Mucosa of descending colon (tissue), 3 donors: Measurements from ENCODE around the gene SMIM35. TPM values are rescaled to one million over a fixed set of nuclear protein-coding genes. Genes with fewer than 3 reads are reported as not detected.
A peak's percentile ranks its signal among the peaks of the same experiment; 100 is the strongest.

ENCODE experiments used
- ATAC-seq: fragments of 200-7000 bp; cut with Tn5 transposase; one replicate; pipeline ENCODE4 v1.9.1; 2020; ENCODE audit warnings: mild to moderate bottlenecking, moderate library complexity
- DNase-seq, 3 donors: peaks; one replicate each; pipeline ENCODE4 v3.0.0-alpha.2; 2020
- H3K36me3 ChIP-seq: fragments of 200-600 bp; one replicate; pipeline ENCODE4 v1.8.0; 2021; ENCODE audit warnings: low read depth, mild to moderate bottlenecking
- H3K4me1 ChIP-seq: fragments of 200-600 bp; one replicate; pipeline ENCODE4 v1.8.0; 2021; ENCODE audit warnings: low read depth, mild to moderate bottlenecking
- H3K4me3 ChIP-seq: fragments of 200-600 bp; one replicate; pipeline ENCODE4 v1.8.0; 2021; ENCODE audit warnings: mild to moderate bottlenecking
- H3K9me3 ChIP-seq: fragments of 200-600 bp; one replicate; pipeline ENCODE4 v1.8.0; 2021; ENCODE audit warnings: mild to moderate bottlenecking
- intact Hi-C, 2 donors: fragments of 100-400 bp; cut with DNase I in 1 of 2; cut with micrococcal nuclease in 1 of 2; formaldehyde crosslinking; loops; one replicate each; pipeline versions ENCODE4 v1.11.0 to v1.11.1; 2022; cut with DNase I, micrococcal nuclease
- total RNA-seq, 3 donors: library from RNA; stranded (reverse); fragmentation: NEBNext Ultra II Directional in 2 of 3; extraction: Animal tissue kit (Norgen Biotek cat#: 25700) in 2 of 3; gene quantifications; one replicate each; pipeline versions ENCODE4 v1.2.1 to v1.2.4, GENCODE V29; 2021 to 2023
- TF ChIP-seq, protein P1 (sequence below): fragments of 200-600 bp; IDR thresholded peaks from one replicate; pipeline ENCODE4 v1.8.0; 2022; ENCODE audit warnings: antibody characterized with exemption, mild to moderate bottlenecking
- donor health status: DM: no; HTN: no; CAD: no; lungs with moderate emphysema.
- donor health status: DM: no; HTN: no; CAD: no.
- donor health status: DM: no; HTN: yes; CAD: no.

Gene SMIM35
- total RNA-seq, 3 donors from 2014 or later = not detected

DNA sequence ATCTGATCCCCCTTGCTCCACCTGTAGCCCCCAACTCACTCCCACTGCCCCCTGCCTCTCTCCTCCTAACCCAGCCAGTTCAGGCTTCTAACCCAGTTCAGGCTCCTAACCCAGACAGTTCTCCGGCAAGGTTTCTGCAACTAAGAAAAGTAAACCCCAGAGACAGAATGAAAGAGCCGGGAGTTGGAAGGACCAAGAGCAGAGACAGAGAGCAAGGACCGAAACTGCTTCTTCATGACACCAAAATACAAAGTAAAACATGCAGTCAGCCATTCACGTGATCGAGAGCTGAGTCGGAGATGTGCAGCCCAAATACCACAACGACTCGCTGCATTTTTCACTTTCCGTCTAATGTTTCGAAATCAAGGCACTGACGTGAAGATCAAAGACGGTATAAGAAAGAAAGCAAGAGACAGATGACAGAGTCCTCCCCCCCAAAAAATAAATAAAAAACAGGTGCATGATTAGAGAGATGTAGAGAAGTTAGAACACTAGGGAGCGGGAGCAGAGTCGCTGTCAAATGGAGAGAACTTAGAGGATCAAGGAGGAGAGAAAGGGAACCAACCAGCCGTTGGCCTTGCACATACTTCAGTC is 99.7 kb downstream of the SMIM35 start:
- intact Hi-C loops = no loop called here
- DNase-seq (peak in 1 of 3 donors; percentile 54), ATAC-seq (peak; percentile 8)
- TF ChIP-seq, protein P1, sequence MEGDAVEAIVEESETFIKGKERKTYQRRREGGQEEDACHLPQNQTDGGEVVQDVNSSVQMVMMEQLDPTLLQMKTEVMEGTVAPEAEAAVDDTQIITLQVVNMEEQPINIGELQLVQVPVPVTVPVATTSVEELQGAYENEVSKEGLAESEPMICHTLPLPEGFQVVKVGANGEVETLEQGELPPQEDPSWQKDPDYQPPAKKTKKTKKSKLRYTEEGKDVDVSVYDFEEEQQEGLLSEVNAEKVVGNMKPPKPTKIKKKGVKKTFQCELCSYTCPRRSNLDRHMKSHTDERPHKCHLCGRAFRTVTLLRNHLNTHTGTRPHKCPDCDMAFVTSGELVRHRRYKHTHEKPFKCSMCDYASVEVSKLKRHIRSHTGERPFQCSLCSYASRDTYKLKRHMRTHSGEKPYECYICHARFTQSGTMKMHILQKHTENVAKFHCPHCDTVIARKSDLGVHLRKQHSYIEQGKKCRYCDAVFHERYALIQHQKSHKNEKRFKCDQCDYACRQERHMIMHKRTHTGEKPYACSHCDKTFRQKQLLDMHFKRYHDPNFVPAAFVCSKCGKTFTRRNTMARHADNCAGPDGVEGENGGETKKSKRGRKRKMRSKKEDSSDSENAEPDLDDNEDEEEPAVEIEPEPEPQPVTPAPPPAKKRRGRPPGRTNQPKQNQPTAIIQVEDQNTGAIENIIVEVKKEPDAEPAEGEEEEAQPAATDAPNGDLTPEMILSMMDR = no peak
- Histone ChIP-seq H3K4me1 (no peaks in the 10 kb centered on the region), H3K4me3 (peak overlapping the region; percentile 23), H3K36me3 (no peaks in the 10 kb centered on the region), H3K9me3 (no peaks in the 10 kb centered on the region)

GRCh38 chr11:117985953-117986887 is 100.5 kb downstream of the SMIM35 start, which contains the start of gene IL10RA:
Gene IL10RA (plus strand): TSS chr11:117986394. CDS start chr11:117986468, 74 bp downstream.
- H3K36me3 ChIP-seq = no peaks in the 10 kb centered on the region
- H3K4me3 ChIP-seq = peak within 1 kb of the TSS; percentile 23
- intact Hi-C loops = no loop called here
- DNase-seq = peak; percentile 86 to 93 (median 93)
- no peaks in the 10 kb centered on the region for H3K4me1 ChIP-seq
- ATAC-seq = peak; percentile 97
- no peaks in the 10 kb centered on the region for H3K9me3 ChIP-seq
- TF ChIP-seq, protein P1 = no peak

DNA sequence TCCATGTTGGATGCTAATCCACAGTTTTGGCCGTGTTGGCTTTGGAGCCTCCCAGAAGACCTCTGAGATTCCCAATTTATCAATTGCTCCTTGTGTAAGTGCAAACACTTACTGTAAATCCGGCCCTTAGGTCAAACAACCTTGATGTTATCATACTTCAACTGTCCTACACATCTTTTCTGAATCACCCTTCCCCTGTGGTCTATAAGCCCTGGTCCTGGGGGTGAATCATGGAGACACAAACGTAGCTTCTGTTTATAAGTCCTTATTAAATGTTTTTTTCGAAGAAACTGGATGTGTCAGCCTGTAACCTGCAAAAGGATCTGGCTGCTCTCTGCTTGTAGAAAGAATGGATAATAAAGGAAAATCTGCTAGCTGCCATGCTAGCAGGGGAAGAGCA is 102.3 kb downstream of the SMIM35 start:
- H3K4me1 ChIP-seq = no peaks in the 10 kb centered on the region
- ATAC-seq (no peak), DNase-seq (no peak)
- no peaks in the 10 kb centered on the region for H3K36me3 ChIP-seq
- no peak overlapping the region for H3K4me3 ChIP-seq
- intact Hi-C loops = no loop called here
- TF ChIP-seq, protein P1 = no peak
- H3K9me3 ChIP-seq = no peaks in the 10 kb centered on the region

DNA sequence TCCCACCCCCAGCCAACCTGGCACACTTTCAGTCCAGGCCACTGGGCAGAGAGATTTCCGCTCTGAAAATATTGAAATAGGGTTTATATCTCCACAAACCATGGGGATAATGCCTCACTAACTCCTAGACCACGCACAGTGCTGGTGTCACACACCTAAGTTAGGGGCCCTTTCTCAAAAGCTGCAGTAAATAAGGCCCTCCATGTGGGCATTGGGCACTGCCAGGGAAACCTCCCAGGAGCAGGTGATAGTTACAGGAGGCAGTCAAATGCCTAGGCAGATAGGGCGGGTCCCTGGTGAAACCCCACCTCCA is 103.6 kb downstream of the SMIM35 start:
- no peak for DNase-seq
- intact Hi-C loops = no loop called here
- ATAC-seq = no peak
- H3K4me3 ChIP-seq = no peak overlapping the region
- H3K36me3 ChIP-seq = no peaks in the 10 kb centered on the region
- no peaks in the 10 kb centered on the region for H3K9me3 ChIP-seq
- TF ChIP-seq, protein P1 = no peak
- H3K4me1 ChIP-seq = no peaks in the 10 kb centered on the region

GRCh38 chr11:117980720-117981119 is 106.0 kb downstream of the SMIM35 start:
- intact Hi-C loops = no loop called here
- Histone ChIP-seq H3K9me3 (no peaks in the 10 kb centered on the region), H3K4me1 (no peaks in the 10 kb centered on the region), H3K36me3 (no peaks in the 10 kb centered on the region), H3K4me3 (no peak overlapping the region)
- no peak for DNase-seq
- TF ChIP-seq, protein P1 = no peak
- no peak for ATAC-seq
